Epithelial cell of proximal tubule (primary cell): ENCODE measurements around the gene WRAP73. TPM values are rescaled to one million over a fixed set of nuclear protein-coding genes. Genes with fewer than 3 reads are reported as not detected.

Experiments used
- DNase-seq: peaks from one replicate; pipeline ENCODE4 v3.0.0-alpha.2; 2011; ENCODE audit warnings: low read depth
- H3K4me3 ChIP-seq: 2 replicates; pipeline ENCODE4 v1.5.1; 2011; ENCODE audit warnings: low read depth, mild to moderate bottlenecking, low read length
- CTCF ChIP-seq: conservative IDR thresholded peaks from 2 replicates; pipeline ENCODE4 v1.5.1; 2012; ENCODE audit warnings: low read depth, mild to moderate bottlenecking, low read length
- total RNA-seq: library from RNA; depleted of rRNA; stranded (reverse); fragments of >200 nt; gene quantifications from 2 replicates; pipeline ENCODE4 v1.2.3, GENCODE V29; 2015

WRAP73 gene
- total RNA-seq, 1 donor from 2014 or later: 17.0 TPM

- no peak for TF ChIP-seq CTCF
- no peak for DNase-seq
Observed at GRCh38 chr1:3618531-3618880, 31.4 kb downstream of the WRAP73 start.

GRCh38 chr1:3617806-3618345 lies 32.0 kb downstream of the WRAP73 start:
- no peak for DNase-seq
- no peak overlapping the region for H3K4me3 ChIP-seq
- no peak for TF ChIP-seq CTCF

More at GRCh38 chr1:3618531-3618880, 31.4 kb downstream of the WRAP73 start:
- no peak overlapping the region for H3K4me3 ChIP-seq

GRCh38 chr1:3616861-3617260 lies 33.0 kb downstream of the WRAP73 start:
- TF ChIP-seq CTCF: no peak
- no peak overlapping the region for H3K4me3 ChIP-seq
- DNase-seq: no peak

- no peak overlapping the region for H3K4me3 ChIP-seq
- no peak for DNase-seq
- TF ChIP-seq CTCF: peak; percentile 67
Observed at GRCh38 chr1:3614755-3615742, 34.9 kb downstream of the WRAP73 start.

GRCh38 chr1:3612123-3612522 lies 37.8 kb downstream of the WRAP73 start:
- no peak overlapping the region for H3K4me3 ChIP-seq
- DNase-seq: no peak
- TF ChIP-seq CTCF: no peak

- no peak for DNase-seq
- peak within 1 kb of the TSS; percentile 16 for H3K4me3 ChIP-seq
- no peak for TF ChIP-seq CTCF
Observed at GRCh38 chr1:3611170-3612019, 38.5 kb downstream of the WRAP73 start, which contains the start of gene MEGF6. TSS of gene MEGF6 (minus strand) at chr1:3611508. CDS start at chr1:3611268, 240 bp downstream.
